OCI-LY1 (cell line): Measurements from ENCODE around the gene ARHGEF10L.

Source experiments
- CTCF ChIP-seq: fragments of 200-600 bp; sonication (generic), shearing (Covaris generic); IDR thresholded peaks from 2 replicates; pipeline ENCODE4 v1.5.1; 2017; ENCODE audit warnings: mild to moderate bottlenecking, antibody characterized with exemption, low read length, moderate library complexity, mixed read lengths
- EZH2 ChIP-seq: fragments of 200-600 bp; sonication (generic), shearing (Covaris generic); IDR thresholded peaks from 2 replicates; pipeline ENCODE4 v1.8.0; 2017; ENCODE audit warnings: borderline replicate concordance, mixed run types, mild to moderate bottlenecking, antibody characterized with exemption, low read length, moderate library complexity, mixed read lengths

- TF ChIP-seq CTCF (no peak), EZH2 (no peak)
These were observed 17.4 kb upstream of the ARHGEF10L start for GRCh38 chr1:17521946-17522612.
